ENCODE results near the gene CARMIL1.
"Not testable (repeated sequence)": the region's sequence is repeated elsewhere in the genome, so short reads cannot be mapped to it uniquely, and the experiment has no call there.

Gene CARMIL1

GRCh38 chr6:25411316-25411950 lies 132.3 kb downstream of the CARMIL1 start:
- no peak for DNase-seq (ENCODE audit: low spot score)

GRCh38 chr6:25413207-25413905 lies 134.2 kb downstream of the CARMIL1 start:
- no peak for DNase-seq (ENCODE audit: low spot score)

- no peak for DNase-seq (ENCODE audit: low spot score)
Observed at GRCh38 chr6:25414168-25414567, 135.0 kb downstream of the CARMIL1 start.

GRCh38 chr6:25414755-25415154 lies 135.6 kb downstream of the CARMIL1 start:
- DNase-seq (ENCODE audit: low spot score): no peak

- no peak for DNase-seq (ENCODE audit: low spot score)
Observed at GRCh38 chr6:25415274-25415673, 136.1 kb downstream of the CARMIL1 start.

GRCh38 chr6:25415701-25416100 lies 136.5 kb downstream of the CARMIL1 start:
- no peak for DNase-seq (ENCODE audit: low spot score)

GRCh38 chr6:25417046-25417605 lies 138.0 kb downstream of the CARMIL1 start:
- no peak for DNase-seq (ENCODE audit: low spot score)

- no peak for DNase-seq (ENCODE audit: low spot score)
Observed at GRCh38 chr6:25418454-25419052, 139.4 kb downstream of the CARMIL1 start.

- no peak for DNase-seq (ENCODE audit: low spot score)
Observed at GRCh38 chr6:25419879-25420278, 140.7 kb downstream of the CARMIL1 start.

GRCh38 chr6:25423358-25423757 lies 144.2 kb downstream of the CARMIL1 start:
- DNase-seq (ENCODE audit: low spot score): no peak

- DNase-seq (ENCODE audit: low spot score): no peak
Observed at GRCh38 chr6:25424303-25424702, 145.1 kb downstream of the CARMIL1 start.

- DNase-seq (ENCODE audit: low spot score): no peak
Observed at GRCh38 chr6:25427549-25427948, 148.4 kb downstream of the CARMIL1 start.

- DNase-seq (ENCODE audit: low spot score): no peak
Observed at GRCh38 chr6:25428758-25429317, 149.7 kb downstream of the CARMIL1 start.

- no peak for DNase-seq (ENCODE audit: low spot score)
Observed at GRCh38 chr6:25431306-25431974, 152.3 kb downstream of the CARMIL1 start.

- DNase-seq (ENCODE audit: low spot score): no peak
Observed at GRCh38 chr6:25431975-25432307, 152.8 kb downstream of the CARMIL1 start.

GRCh38 chr6:25434921-25435320 lies 155.7 kb downstream of the CARMIL1 start:
- DNase-seq (ENCODE audit: low spot score): no peak

GRCh38 chr6:25435416-25435985 lies 156.3 kb downstream of the CARMIL1 start:
- no peak for DNase-seq (ENCODE audit: low spot score)

- DNase-seq (ENCODE audit: low spot score): no peak
Observed at GRCh38 chr6:25436760-25437159, 157.6 kb downstream of the CARMIL1 start.

- no peak for DNase-seq (ENCODE audit: low spot score)
Observed at GRCh38 chr6:25439368-25439767, 160.2 kb downstream of the CARMIL1 start.

- DNase-seq (ENCODE audit: low spot score): no peak
Observed at GRCh38 chr6:25441663-25442270, 162.6 kb downstream of the CARMIL1 start.

- DNase-seq (ENCODE audit: low spot score): no peak
Observed at GRCh38 chr6:25442898-25443297, 163.7 kb downstream of the CARMIL1 start.

- DNase-seq (ENCODE audit: low spot score): not testable (repeated sequence)
Observed at GRCh38 chr6:25444521-25444920, 165.3 kb downstream of the CARMIL1 start.
